Measurements from ENCODE around the gene DENND1A.

GRCh38 chr9:123530244-123530643 lies 399.7 kb downstream of the DENND1A start:
- TF ChIP-seq ZNF274 (IDR thresholded peaks at IDR 0.05; ENCODE audit: low read depth, low read length) (no peak), SUZ12 (IDR thresholded peaks at IDR 0.05; ENCODE audit: extremely low read depth, insufficient read depth, insufficient read length) (no peak)

Measured in NT2/D1 (cell line).